H1 (cell line): ENCODE measurements around the gene TRIM24. TPM values are rescaled to one million over a fixed set of nuclear protein-coding genes. Genes with fewer than 3 reads are reported as not detected.

Experiments
- CTCF ChIA-PET: fragments of 300-600 bp; sonication (Branson Sonifier 250); formaldehyde crosslinking; loops from one replicate; lab custom pipeline; 2021; ENCODE audit not compliant: partially characterized antibody; lab: Charles Lee
- POLR2A ChIA-PET: fragments of 300-600 bp; sonication (Branson Sonifier 250); formaldehyde crosslinking; loops from one replicate; lab custom pipeline; 2021; ENCODE audit warnings: inconsistent platforms; ENCODE audit not compliant: partially characterized antibody; lab: Charles Lee
- DNase-seq, 2 experiments: peaks; one replicate each; pipeline versions ENCODE4 v3.0.0 to v3.0.0-alpha.2; 2010 to 2022; ENCODE audit warnings: low spot score in 2 of 2, low read depth in 1 of 2, mixed read lengths in 1 of 2
- FAIRE-seq: peaks from 2 replicates; lab custom pipeline; 2011; peaks lifted over from hg19 to GRCh38; lab: Jason Lieb, UNC
- H2AFZ ChIP-seq: 2 replicates; pipeline ENCODE4 v1.8.1; 2012; ENCODE audit warnings: low read length, inconsistent platforms
- H2AK5ac ChIP-seq: 2 replicates; pipeline ENCODE4 v1.6.1; 2013; ENCODE audit warnings: low read depth, low read length
- H2BK120ac ChIP-seq: replicated peaks from 2 replicates; pipeline ENCODE3; 2013; ENCODE audit warnings: low read depth, low read length, inconsistent platforms
- H2BK12ac ChIP-seq: 2 replicates; pipeline ENCODE4 v1.6.1; 2013; ENCODE audit warnings: low read depth, low read length
- H2BK15ac ChIP-seq: 2 replicates; pipeline ENCODE4 v1.6.1; 2013; ENCODE audit warnings: low read length
- H2BK20ac ChIP-seq: 2 replicates; pipeline ENCODE4 v1.6.1; 2013; ENCODE audit warnings: low read length
- H2BK5ac ChIP-seq: 2 replicates; pipeline ENCODE4 v1.6.1; 2013; ENCODE audit warnings: low read depth, low read length
- H3K14ac ChIP-seq: 2 replicates; pipeline ENCODE4 v1.6.1; 2013; ENCODE audit warnings: inconsistent platforms; ENCODE audit not compliant: insufficient read length
- H3K18ac ChIP-seq: 2 replicates; pipeline ENCODE4 v1.6.1; 2013; ENCODE audit warnings: low read length; ENCODE audit errors: extremely low read depth
- H3K23ac ChIP-seq: 2 replicates; pipeline ENCODE4 v1.6.1; 2013; ENCODE audit warnings: inconsistent platforms; ENCODE audit not compliant: insufficient read length
- H3K23me2 ChIP-seq: 2 replicates; pipeline ENCODE4 v1.6.1; 2013; ENCODE audit warnings: low read depth, low read length
- H3K27ac ChIP-seq: 2 replicates; pipeline ENCODE4 v1.6.1; 2011; ENCODE audit warnings: low read depth, low read length, inconsistent platforms
- H3K27me3 ChIP-seq, 4 experiments: replicated peaks in 1 of 4; 1 replicate in 1 of 4; 2 replicates in 3 of 4; pipeline versions ENCODE4 v1.6.1 to v1.8.1; 2011 to 2013; ENCODE audit warnings: low read length in 3 of 4, mild to moderate bottlenecking in 3 of 4, inconsistent platforms in 2 of 4, mixed read lengths in 2 of 4, moderate library complexity in 1 of 4; ENCODE audit not compliant: control insufficient read depth in 3 of 4, insufficient read depth in 3 of 4; ENCODE audit errors: extremely low read depth in 1 of 4
- H3K36me3 ChIP-seq, 4 experiments: 2 replicates each; pipeline versions ENCODE4 v1.6.1 to v1.8.1; 2011 to 2013; ENCODE audit warnings: mild to moderate bottlenecking in 4 of 4, low read length in 3 of 4, moderate library complexity in 2 of 4, control low read depth in 1 of 4, inconsistent platforms in 1 of 4; ENCODE audit not compliant: insufficient read depth in 4 of 4, control insufficient read depth in 2 of 4
- H3K4ac ChIP-seq: replicated peaks from 2 replicates; pipeline ENCODE3; 2013; ENCODE audit warnings: low read length, low read depth, mixed read lengths, inconsistent platforms; ENCODE audit not compliant: insufficient read length
- H3K4me1 ChIP-seq, 4 experiments: replicated peaks in 1 of 4; 1 replicate in 1 of 4; 2 replicates in 3 of 4; pipeline versions ENCODE4 v1.6.1 to v1.8.1; 2011 to 2013; ENCODE audit warnings: low read length in 3 of 4, inconsistent platforms in 2 of 4, mixed read lengths in 1 of 4; ENCODE audit not compliant: insufficient read depth in 4 of 4, control insufficient read depth in 3 of 4
- H3K4me2 ChIP-seq, 2 experiments: 2 replicates each; pipeline versions ENCODE4 v1.6.1 to v1.8.1; 2011 to 2013; ENCODE audit warnings: low read depth in 2 of 2, low read length in 2 of 2, control low read depth in 1 of 2, inconsistent platforms in 1 of 2, mild to moderate bottlenecking in 1 of 2; ENCODE audit not compliant: insufficient read depth in 1 of 2
- H3K4me3 ChIP-seq, 4 experiments: fragments of 200-600, 300-600 bp in 1 of 4; sonication (generic), shearing (Covaris generic), sonication (Bioruptor Twin) in 1 of 4; 2 replicates each; pipeline versions ENCODE4 v1.5.1 to v1.8.1; 2011 to 2016; ENCODE audit warnings: low read length in 4 of 4, low read depth in 3 of 4, control low read depth in 2 of 4, inconsistent platforms in 2 of 4, mild to moderate bottlenecking in 2 of 4, mixed read lengths in 1 of 4, moderate library complexity in 1 of 4; ENCODE audit not compliant: insufficient read depth in 2 of 4; ENCODE audit errors: extremely low read depth in 1 of 4
- H3K56ac ChIP-seq: replicated peaks from 2 replicates; pipeline ENCODE3; 2013; ENCODE audit warnings: low read depth, mild to moderate bottlenecking, mixed read lengths, low read length, inconsistent platforms; ENCODE audit not compliant: insufficient read length
- H3K79me1 ChIP-seq: 2 replicates; pipeline ENCODE4 v1.6.1; 2013; ENCODE audit warnings: low read depth, low read length, control low read depth
- H3K79me2 ChIP-seq, 2 experiments: 2 replicates each; pipeline versions ENCODE4 v1.6.1 to v1.8.1; 2012 to 2013; ENCODE audit warnings: low read length in 2 of 2, mild to moderate bottlenecking in 2 of 2, inconsistent platforms in 1 of 2; ENCODE audit not compliant: insufficient read depth in 2 of 2, control insufficient read depth in 1 of 2
- H3K9ac ChIP-seq, 4 experiments: replicated peaks in 1 of 4; 1 replicate in 1 of 4; 2 replicates in 3 of 4; pipeline versions ENCODE4 v1.6.1 to v1.8.1; 2011 to 2013; ENCODE audit warnings: low read depth in 3 of 4, low read length in 3 of 4, control low read depth in 2 of 4, mild to moderate bottlenecking in 2 of 4, moderate library complexity in 2 of 4, inconsistent platforms in 1 of 4; ENCODE audit errors: extremely low read depth in 1 of 4
- H3K9me3 ChIP-seq, 2 experiments: 2 replicates each; pipeline versions ENCODE4 v1.6.1 to v1.8.1; 2012 to 2013; ENCODE audit warnings: mild to moderate bottlenecking in 2 of 2, moderate library complexity in 2 of 2, control low read depth in 1 of 2, inconsistent platforms in 1 of 2, low read depth in 1 of 2, low read length in 1 of 2, mixed read lengths in 1 of 2; ENCODE audit not compliant: insufficient read depth in 2 of 2
- H4K20me1 ChIP-seq, 2 experiments: replicated peaks in 1 of 2; 2 replicates each; pipeline versions ENCODE3 to v1.8.1; 2011 to 2013; ENCODE audit warnings: inconsistent platforms in 2 of 2, low read length in 2 of 2, mild to moderate bottlenecking in 1 of 2; ENCODE audit not compliant: insufficient read depth in 2 of 2, control insufficient read depth in 1 of 2
- H4K5ac ChIP-seq: 2 replicates; pipeline ENCODE4 v1.6.1; 2013; ENCODE audit warnings: low read length, low read depth, mixed read lengths, inconsistent platforms; ENCODE audit not compliant: insufficient read length
- H4K8ac ChIP-seq: 2 replicates; pipeline ENCODE4 v1.8.0; 2013; ENCODE audit warnings: mild to moderate bottlenecking, moderate library complexity, low read length, inconsistent platforms; ENCODE audit not compliant: insufficient read depth; ENCODE audit errors: extremely low read depth
- H4K91ac ChIP-seq: replicated peaks from 2 replicates; pipeline ENCODE3; 2013; ENCODE audit warnings: low read length, mixed read lengths, inconsistent platforms; ENCODE audit not compliant: insufficient read length
- RBBP5 ChIP-seq: IDR thresholded peaks from 2 replicates; pipeline ENCODE4 v1.7.1; 2012; ENCODE audit warnings: low read depth, mild to moderate bottlenecking, inconsistent platforms, low read length, moderate library complexity, borderline replicate concordance
- WGBS, 2 experiments: shearing (Covaris generic) in 1 of 2; methylation state at CpG; one replicate each; pipeline versions ENCODE4 v1.1.6 to v1.1.7; 2013 to 2015; ENCODE audit warnings: low lambda C conversion rate in 2 of 2, mixed read lengths in 2 of 2, inconsistent platforms in 1 of 2, low coverage in 1 of 2, missing lambda C conversion rate in 1 of 2; ENCODE audit not compliant: insufficient replicate concordance in 2 of 2, insufficient coverage in 1 of 2, insufficient read length in 1 of 2; ENCODE audit errors: extremely low coverage in 1 of 2, missing lambda C conversion rate in 1 of 2; 5-methylcytosine and 5-hydroxymethylcytosine counted together
- polyA plus RNA-seq, 7 experiments: library from polyadenylated mRNA; depleted of rRNA in 3 of 7; stranded (reverse) in 5 of 7; unstranded in 2 of 7; fragments of >200 nt in 5 of 7; fragments of 200-250 nt in 2 of 7; gene quantifications; 1 replicate in 5 of 7; 2 replicates in 1 of 7; 4 replicates in 1 of 7; pipeline versions ENCODE4 v1.2.1 to v1.2.3, GENCODE V29; 2011 to 2013; ENCODE audit warnings: missing spikeins in 2 of 7, mixed read lengths in 2 of 7
- total RNA-seq: library from RNA; stranded (reverse); fragmentation: NEBNext Ultra II Directional; extraction: Animal tissue kit (Norgen Biotek cat#: 25700); gene quantifications from 2 replicates; pipeline ENCODE4 v1.2.1, GENCODE V29; 2021

The TRIM24 gene
- total and polyA plus RNA-seq, 2 of the 8 experiments (the other 6 are each of a cell fraction or from before 2014, with no cell fraction given), result 67.6 to 149 TPM

DNA sequence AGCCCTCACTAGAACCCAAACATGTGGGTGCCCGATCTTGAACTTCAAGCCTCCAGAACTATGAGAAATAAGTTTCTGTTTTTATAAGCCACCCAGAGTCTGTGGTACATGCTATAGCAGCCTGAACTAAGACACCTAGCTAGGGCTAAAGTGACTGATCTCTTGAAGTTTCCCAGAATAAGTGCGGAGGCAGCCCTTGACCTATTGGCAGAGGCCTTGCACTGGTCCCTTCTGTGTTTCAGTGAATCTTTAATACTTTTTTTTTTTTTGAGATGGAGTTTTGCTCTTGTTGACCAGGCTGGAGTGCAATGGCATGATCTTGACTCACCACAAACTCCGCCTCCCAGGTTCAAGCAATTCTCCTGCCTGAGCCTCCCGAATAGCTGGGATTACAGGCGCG is 156.0 kb downstream of the TRIM24 start:
- no peak overlapping the region for H3K4ac ChIP-seq

More for the DNA sequence above, 156.0 kb downstream of the TRIM24 start:
- H4K91ac ChIP-seq, result no peak overlapping the region
- H3K36me3 ChIP-seq, result no peaks in the 10 kb centered on the region
- H3K27ac ChIP-seq, result no peak overlapping the region
- no peak overlapping the region for H2BK20ac ChIP-seq
- DNase-seq (no peak), FAIRE-seq (no peak)
- H4K20me1 ChIP-seq, result no peaks in the 10 kb centered on the region
- 0 out of 4 replicates have a peak, but pooled peaks cover 0 to 2% of the 10 kb centered on the region in 2 experiments for H3K9me3 ChIP-seq
- H3K14ac ChIP-seq, result no peak overlapping the region
- no peak overlapping the region for H3K23ac ChIP-seq
- WGBS, 2 experiments, result 96% methylated on average over 6 of the region's 6 CpGs; no CpG with 5 or more reads in 1 of the 2 experiments
- no peaks in the 10 kb centered on the region for H3K79me1 ChIP-seq
- H3K4me1 ChIP-seq, result no peaks in the 10 kb centered on the region
- no peak overlapping the region for H2BK5ac ChIP-seq
- H2AK5ac ChIP-seq, result no peak overlapping the region
- no peak overlapping the region for H3K18ac ChIP-seq
- no peaks in the 10 kb centered on the region for H3K79me2 ChIP-seq
- no peak overlapping the region for H4K5ac ChIP-seq
- no peak overlapping the region for H3K56ac ChIP-seq
- H3K23me2 ChIP-seq, result no peaks in the 10 kb centered on the region
- POLR2A ChIA-PET, result no interaction called here
- H3K27me3 ChIP-seq, result no peaks in the 10 kb centered on the region
- H4K8ac ChIP-seq, result no peak overlapping the region
- no peak overlapping the region for H2BK120ac ChIP-seq
- H2AFZ ChIP-seq, result no peak overlapping the region
- no peak overlapping the region for H2BK12ac ChIP-seq
- TF ChIP-seq RBBP5, result no peak
- CTCF ChIA-PET, result interaction anchor here (0.6 to 1.3 kb wide), 2 partner anchors 28 to 123 kb away, joined by 3 read pairs; no protein-coding TSS in a partner anchor
- H3K4me3 ChIP-seq, result no peak overlapping the region
- H3K4me2 ChIP-seq, result no peak overlapping the region
- H3K9ac ChIP-seq, result no peak overlapping the region
- no peak overlapping the region for H2BK15ac ChIP-seq
